Measurements from ENCODE around the gene TTC16. TPM values are rescaled to one million over a fixed set of nuclear protein-coding genes. Genes with fewer than 3 reads are reported as not detected.

TTC16 gene
- total RNA-seq, 2 experiments from 2014 or later: 1.6 to 2.1 TPM

DNA sequence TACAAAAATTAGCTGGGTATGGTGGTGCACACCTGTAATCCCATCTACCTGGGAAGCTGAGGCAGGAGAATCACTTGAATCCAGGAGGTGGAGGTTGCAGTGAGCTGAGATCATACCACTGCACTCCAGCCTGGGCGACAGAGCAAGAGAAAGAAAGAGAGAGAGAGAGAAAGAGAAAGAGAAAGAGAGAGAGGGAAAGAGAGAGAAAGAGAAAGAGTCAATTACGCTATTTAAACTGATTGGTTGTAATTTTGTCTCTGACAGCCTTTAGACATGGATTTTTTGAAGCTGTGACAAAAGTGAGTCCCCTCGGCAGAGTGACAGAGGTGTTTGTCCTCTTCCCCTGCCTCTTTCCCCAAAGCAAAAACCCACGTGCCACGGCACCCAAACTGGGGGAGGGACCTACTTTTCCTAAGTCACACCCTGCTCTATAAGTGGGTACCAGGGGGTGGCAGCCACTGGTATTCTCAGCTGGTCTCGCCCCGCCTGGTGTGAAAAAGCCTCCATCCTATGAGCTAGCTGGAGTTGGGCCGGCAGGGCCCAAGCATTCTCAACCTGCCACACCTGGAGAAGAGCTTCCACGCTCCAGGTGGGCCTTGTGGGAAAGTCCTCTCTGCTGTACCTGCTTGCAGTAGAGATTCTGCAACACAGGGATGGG lies 12.5 kb upstream of the TTC16 start:
- H3K27me3 Mint-ChIP-seq: no peaks in the 10 kb centered on the region
- Histone ChIP-seq H3K27ac (ENCODE audit: low read depth in 1 of 2, low read length in 2 of 2) (no peak overlapping the region), H3K4me3 (ENCODE audit: low read length) (no peak overlapping the region), H3K36me3 (ENCODE audit: insufficient read depth, low read length) (no peaks in the 10 kb centered on the region), H3K4me1 (ENCODE audit: insufficient read depth, low read length) (peaks cover 26% of the 10 kb centered on the region), H3K9me3 (ENCODE audit: control insufficient read depth in 1 of 2, insufficient read depth in 1 of 2, low read length in 2 of 2) (no peaks in the 10 kb centered on the region), H3K27me3 (ENCODE audit: control insufficient read depth in 1 of 2, insufficient read depth in 2 of 2, low read length in 2 of 2) (no peaks in the 10 kb centered on the region)
- no peak overlapping the region for H3K4me3 Mint-ChIP-seq
- H3K27ac Mint-ChIP-seq: no peak overlapping the region
- DNase-seq (no peak), ATAC-seq (ENCODE audit: poor library complexity) (no peak)
- TF ChIP-seq, protein P1, sequence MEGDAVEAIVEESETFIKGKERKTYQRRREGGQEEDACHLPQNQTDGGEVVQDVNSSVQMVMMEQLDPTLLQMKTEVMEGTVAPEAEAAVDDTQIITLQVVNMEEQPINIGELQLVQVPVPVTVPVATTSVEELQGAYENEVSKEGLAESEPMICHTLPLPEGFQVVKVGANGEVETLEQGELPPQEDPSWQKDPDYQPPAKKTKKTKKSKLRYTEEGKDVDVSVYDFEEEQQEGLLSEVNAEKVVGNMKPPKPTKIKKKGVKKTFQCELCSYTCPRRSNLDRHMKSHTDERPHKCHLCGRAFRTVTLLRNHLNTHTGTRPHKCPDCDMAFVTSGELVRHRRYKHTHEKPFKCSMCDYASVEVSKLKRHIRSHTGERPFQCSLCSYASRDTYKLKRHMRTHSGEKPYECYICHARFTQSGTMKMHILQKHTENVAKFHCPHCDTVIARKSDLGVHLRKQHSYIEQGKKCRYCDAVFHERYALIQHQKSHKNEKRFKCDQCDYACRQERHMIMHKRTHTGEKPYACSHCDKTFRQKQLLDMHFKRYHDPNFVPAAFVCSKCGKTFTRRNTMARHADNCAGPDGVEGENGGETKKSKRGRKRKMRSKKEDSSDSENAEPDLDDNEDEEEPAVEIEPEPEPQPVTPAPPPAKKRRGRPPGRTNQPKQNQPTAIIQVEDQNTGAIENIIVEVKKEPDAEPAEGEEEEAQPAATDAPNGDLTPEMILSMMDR (IDR thresholded peaks at IDR 0.05): no peak
- intact Hi-C loops (cut with DNase I, micrococcal nuclease): no loop called here
- H3K4me1 Mint-ChIP-seq (ENCODE audit: low read depth): peaks cover 17% of the 10 kb centered on the region
- H3K36me3 Mint-ChIP-seq (ENCODE audit: low read depth): no peaks in the 10 kb centered on the region
- no peaks in the 10 kb centered on the region for H3K9me3 Mint-ChIP-seq
- POLR2A ChIA-PET: no interaction called here
- CTCF ChIA-PET: no interaction called here

GRCh38 chr9:127705577-127706379 lies 10.1 kb upstream of the TTC16 start:
- TF ChIP-seq, protein P1 (IDR thresholded peaks at IDR 0.05): no peak
- intact Hi-C loops (cut with DNase I, micrococcal nuclease): loop anchor here in 1 of 2 experiments (5.0 kb wide), 1 partner anchor 83 kb away; no protein-coding TSS in a partner anchor
- H3K27ac ChIP-seq (ENCODE audit: low read depth in 1 of 2, low read length in 2 of 2): no peak overlapping the region
- ATAC-seq (ENCODE audit: poor library complexity): no peak
- ChIA-PET POLR2A (interaction anchor here (0.5 kb wide), 1 partner anchor 622 kb away, joined by 3 read pairs; no protein-coding TSS in a partner anchor), CTCF (no interaction called here)
- H3K27me3 ChIP-seq (ENCODE audit: control insufficient read depth in 1 of 2, insufficient read depth in 2 of 2, low read length in 2 of 2): no peaks in the 10 kb centered on the region
- Mint-ChIP-seq H3K4me1 (ENCODE audit: low read depth) (peaks cover 10% of the 10 kb centered on the region), H3K27me3 (no peaks in the 10 kb centered on the region), H3K27ac (no peak overlapping the region), H3K36me3 (ENCODE audit: low read depth) (no peaks in the 10 kb centered on the region), H3K9me3 (no peaks in the 10 kb centered on the region), H3K4me3 (no peak overlapping the region)
- no peak for DNase-seq
- H3K36me3 ChIP-seq (ENCODE audit: insufficient read depth, low read length): no peaks in the 10 kb centered on the region
- H3K9me3 ChIP-seq (ENCODE audit: control insufficient read depth in 1 of 2, insufficient read depth in 1 of 2, low read length in 2 of 2): no peaks in the 10 kb centered on the region
- peaks cover 17% of the 10 kb centered on the region for H3K4me1 ChIP-seq (ENCODE audit: insufficient read depth, low read length)
- no peak overlapping the region for H3K4me3 ChIP-seq (ENCODE audit: low read length)

- H3K27me3 Mint-ChIP-seq: no peaks in the 10 kb centered on the region
- ATAC-seq (ENCODE audit: poor library complexity): no peak
- H3K27ac Mint-ChIP-seq: no peak within 1 kb of the TSS
- Histone ChIP-seq H3K9me3 (ENCODE audit: control insufficient read depth in 1 of 2, insufficient read depth in 1 of 2, low read length in 2 of 2) (no peaks in the 10 kb centered on the region), H3K27ac (ENCODE audit: low read depth in 1 of 2, low read length in 2 of 2) (no peak within 1 kb of the TSS), H3K4me1 (ENCODE audit: insufficient read depth, low read length) (peaks cover 28% of the 10 kb centered on the region), H3K36me3 (ENCODE audit: insufficient read depth, low read length) (no peaks in the 10 kb centered on the region), H3K4me3 (ENCODE audit: low read length) (no peak within 1 kb of the TSS), H3K27me3 (ENCODE audit: control insufficient read depth in 1 of 2, insufficient read depth in 2 of 2, low read length in 2 of 2) (no peaks in the 10 kb centered on the region)
- H3K36me3 Mint-ChIP-seq (ENCODE audit: low read depth): no peaks in the 10 kb centered on the region
- H3K4me3 Mint-ChIP-seq: no peak within 1 kb of the TSS
- H3K9me3 Mint-ChIP-seq: no peaks in the 10 kb centered on the region
- ChIA-PET CTCF (no interaction called here), POLR2A (no interaction called here)
- TF ChIP-seq, protein P1 (IDR thresholded peaks at IDR 0.05): no peak
- peaks cover 19% of the 10 kb centered on the region for H3K4me1 Mint-ChIP-seq (ENCODE audit: low read depth)
- intact Hi-C loops (cut with DNase I, micrococcal nuclease): loop anchor here in 1 of 2 experiments (5.0 kb wide), 1 partner anchor 85 kb away; no protein-coding TSS in a partner anchor
- peak in 1 of 14 experiments; percentile 26 for DNase-seq
These were observed 9.0 kb upstream of the TTC16 start, which contains the start of gene CFAP157 for GRCh38 chr9:127706836-127707241. CFAP157 (plus strand) TSS chr9:127706988; CDS start chr9:127707032, 44 bp downstream.
